A549 (cell line): ENCODE results near the gene DSCAM. TPM values are rescaled to one million over a fixed set of nuclear protein-coding genes. Genes with fewer than 3 reads are reported as not detected.

Experiments used
- ATAC-seq, 2 experiments: fragments of 200-7000 bp in 1 of 2; fragments of >200 bp in 1 of 2; cut with Nextera tagmentation in 1 of 2; cut with Tn5 transposase in 1 of 2; 3 replicates each; pipeline versions ENCODE4 v1.8.0 to v1.9.1; 2018 to 2020; ENCODE audit warnings: mild to moderate bottlenecking in 1 of 2, moderate library complexity in 1 of 2
- CTCF ChIA-PET: fragments of 300-600 bp; sonication (Branson Sonifier 250); formaldehyde crosslinking; extraction: SDS; loops from one replicate; lab custom pipeline; 2021; ENCODE audit warnings: antibody characterized with exemption, inconsistent platforms; lab: Yijun Ruan, JAX
- POLR2A ChIA-PET: fragments of 350-600 bp; formaldehyde crosslinking; extraction: SDS; loops from one replicate; lab custom pipeline; 2021; ENCODE audit warnings: antibody characterized with exemption, inconsistent platforms; lab: Yijun Ruan, JAX
- DNase-seq, 2 experiments: peaks; one replicate each; pipeline versions ENCODE4 v3.0.0 to v3.0.0-alpha.2; 2011 to 2016; ENCODE audit warnings: low read depth in 1 of 2, low spot score in 1 of 2
- FAIRE-seq: peaks from 2 replicates; lab custom pipeline; 2011; peaks lifted over from hg19 to GRCh38; lab: Jason Lieb, UNC
- H3K27ac ChIP-seq, 2 experiments: fragments of >200 bp; sonication (Bioruptor Twin); formaldehyde crosslinking; 3 replicates each; pipeline ENCODE4 v1.5.1; 2016 to 2017
- H3K4me1 ChIP-seq: fragments of >200 bp; sonication (Bioruptor Twin); formaldehyde crosslinking; 3 replicates; pipeline ENCODE4 v1.6.1; 2016
- H3K4me2 ChIP-seq: fragments of >200 bp; sonication (Bioruptor Twin); formaldehyde crosslinking; 3 replicates; pipeline ENCODE4 v1.6.1; 2016
- H3K4me3 ChIP-seq: fragments of >200 bp; sonication (Bioruptor Twin); formaldehyde crosslinking; 3 replicates; pipeline ENCODE4 v1.5.1; 2016
- H3K9me3 ChIP-seq: fragments of >200 bp; sonication (Bioruptor Twin); formaldehyde crosslinking; 3 replicates; pipeline ENCODE4 v1.6.1; 2016
- BCL3 ChIP-seq: fragments of >200 bp; sonication (Bioruptor Twin); formaldehyde crosslinking; IDR thresholded peaks from 3 replicates; pipeline ENCODE4 v1.6.1; 2016
- BHLHE40 ChIP-seq: IDR thresholded peaks from 2 replicates; pipeline ENCODE4 v1.6.1; 2012; ENCODE audit warnings: low read depth, low read length, inconsistent platforms
- CHD2 ChIP-seq: fragments of 150-350 bp; IDR thresholded peaks from 2 replicates; pipeline ENCODE4 v1.6.1; 2014; ENCODE audit warnings: low read length; ENCODE audit not compliant: partially characterized antibody
- CTCF ChIP-seq: fragments of >200 bp; sonication (Bioruptor Twin); formaldehyde crosslinking; IDR thresholded peaks from 3 replicates; pipeline ENCODE4 v1.5.1; 2016
- FOSB ChIP-seq: fragments of 250-450 bp; sonication (Bioruptor Pico); IDR thresholded peaks from 2 replicates; pipeline ENCODE4 v1.5.0; 2020; ENCODE audit warnings: mild to moderate bottlenecking, moderate library complexity
- FOSL2 ChIP-seq, 2 experiments: fragments of 450-650 bp in 1 of 2; fragments of >200 bp in 1 of 2; sonication (Bioruptor Twin) in 1 of 2; formaldehyde crosslinking; IDR thresholded peaks; 2 replicates each; pipeline versions ENCODE4 v1.5.0 to v1.6.1; 2016 to 2020; ENCODE audit warnings: mild to moderate bottlenecking in 1 of 2, moderate library complexity in 1 of 2
- HDAC2 ChIP-seq: fragments of 200-600 bp; sonication (generic); IDR thresholded peaks from 2 replicates; pipeline ENCODE4 v1.6.1; 2016
- HOXB13 ChIP-seq: fragments of 250-450 bp; sonication (Bioruptor Pico); IDR thresholded peaks from 2 replicates; pipeline ENCODE4 v1.5.0; 2020; ENCODE audit warnings: low read depth, mild to moderate bottlenecking, moderate library complexity
- HOXB5 ChIP-seq: fragments of 250-450 bp; sonication (Bioruptor Pico); IDR thresholded peaks from 2 replicates; pipeline ENCODE4 v1.5.0; 2020; ENCODE audit warnings: mild to moderate bottlenecking, moderate library complexity
- JUNB ChIP-seq: fragments of >200 bp; sonication (Bioruptor Twin); formaldehyde crosslinking; IDR thresholded peaks from 2 replicates; pipeline ENCODE4 v1.6.1; 2016
- MYC ChIP-seq: IDR thresholded peaks from 2 replicates; pipeline ENCODE4 v1.6.1; 2012; ENCODE audit warnings: mild to moderate bottlenecking, inconsistent platforms, low read length, improper control_type of control experiment, borderline replicate concordance
- NPAS2 ChIP-seq: fragments of 250-450 bp; sonication (Bioruptor Pico); IDR thresholded peaks from 2 replicates; pipeline ENCODE4 v1.8.0; 2022; ENCODE audit warnings: mild to moderate bottlenecking, moderate library complexity, borderline replicate concordance
- PHF8 ChIP-seq: fragments of 200-600 bp; sonication (generic); IDR thresholded peaks from 2 replicates; pipeline ENCODE4 v1.6.1; 2016; ENCODE audit warnings: low read depth, mild to moderate bottlenecking, antibody characterized with exemption, moderate library complexity, borderline replicate concordance
- POLR2AphosphoS2 ChIP-seq: conservative IDR thresholded peaks from 2 replicates; pipeline ENCODE4 v1.6.1; 2012; ENCODE audit warnings: low read length, improper control_type of control experiment, inconsistent platforms
- RAD21 ChIP-seq, 2 experiments: fragments of >200 bp in 1 of 2; sonication (Bioruptor Twin) in 1 of 2; formaldehyde crosslinking in 1 of 2; IDR thresholded peaks in 1 of 2; conservative IDR thresholded peaks in 1 of 2; 2 replicates in 1 of 2; 3 replicates in 1 of 2; pipeline ENCODE4 v1.6.1; 2012 to 2018; ENCODE audit warnings: inconsistent platforms in 1 of 2
- RARB ChIP-seq: fragments of 250-450 bp; sonication (Bioruptor Pico); IDR thresholded peaks from 2 replicates; pipeline ENCODE4 v1.8.0; 2021; ENCODE audit warnings: mild to moderate bottlenecking, moderate library complexity
- RCOR1 ChIP-seq: fragments of 150-350 bp; IDR thresholded peaks from 2 replicates; pipeline ENCODE4 v1.6.1; 2014; ENCODE audit warnings: antibody characterized with exemption, low read length, low read depth
- RNF2 ChIP-seq: fragments of 200-600 bp; sonication (generic); IDR thresholded peaks from 2 replicates; pipeline ENCODE4 v1.6.1; 2016; ENCODE audit warnings: low read depth, mild to moderate bottlenecking, antibody characterized with exemption, moderate library complexity, borderline replicate concordance
- SMC3 ChIP-seq: fragments of >200 bp; sonication (Bioruptor Twin); formaldehyde crosslinking; IDR thresholded peaks from 3 replicates; pipeline ENCODE4 v1.6.1; 2018; ENCODE audit warnings: inconsistent platforms
- WGBS: methylation state at CpG from one replicate; pipeline ENCODE4 v1.1.6; 2017; ENCODE audit errors: missing lambda C conversion rate; 5-methylcytosine and 5-hydroxymethylcytosine counted together
- polyA plus RNA-seq, 4 experiments: library from polyadenylated mRNA; depleted of rRNA in 3 of 4; stranded (reverse); fragments of >200 nt; fragmentation: RNase III in 1 of 4; extraction: RNeasy Plus Mini Kit Qiagen cat#74134 plus additional on column Dnase treatment in 1 of 4; gene quantifications; 2 replicates in 3 of 4; 3 replicates in 1 of 4; pipeline ENCODE4 v1.2.3, GENCODE V29; 2011 to 2017
- TF ChIP-seq, protein P1 (sequence below): fragments of >200 bp; sonication (Bioruptor Twin); formaldehyde crosslinking; IDR thresholded peaks from 2 replicates; pipeline ENCODE4 v1.6.1; 2016
- TF ChIP-seq, protein P2 (sequence below): fragments of 250-450 bp; sonication (Bioruptor Pico); IDR thresholded peaks from 2 replicates; pipeline ENCODE4 v1.5.0; 2020; ENCODE audit warnings: low read depth, mild to moderate bottlenecking, moderate library complexity

The DSCAM gene
- polyA plus RNA-seq, 2 of the 4 experiments (the other 2 are of a cell fraction) = not detected

DNA sequence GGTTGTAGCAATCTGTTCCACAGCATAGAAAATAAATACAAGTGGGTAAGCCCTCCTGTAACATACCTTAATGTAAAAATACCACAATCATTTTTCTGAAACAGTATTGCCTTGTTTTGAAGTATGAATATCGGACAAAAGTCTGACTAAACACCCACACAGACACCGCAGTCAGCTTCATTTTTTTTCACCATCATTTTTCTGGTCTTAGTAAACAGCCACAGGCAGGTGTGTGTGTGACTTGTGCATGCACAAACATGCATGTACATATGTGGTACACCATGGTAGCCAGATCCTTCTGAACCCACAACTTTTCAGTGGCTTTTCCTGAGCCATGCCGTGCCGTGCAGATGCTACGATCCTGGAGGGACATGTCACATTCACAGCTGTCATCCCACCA, 718.1 kb downstream of the DSCAM start:
- no peak for TF ChIP-seq FOSL2 (IDR thresholded peaks at IDR 0.05)
- no peak for TF ChIP-seq FOSL2 (CRISPR knock-in tag; IDR thresholded peaks at IDR 0.05)
- TF ChIP-seq BCL3 = no peak
- no peak for TF ChIP-seq POLR2AphosphoS2
- no peak for TF ChIP-seq JUNB
- TF ChIP-seq PHF8 = no peak
- no peak for TF ChIP-seq NPAS2 (CRISPR knock-in tag)
- Histone ChIP-seq H3K9me3 (no peaks in the 10 kb centered on the region), H3K4me1 (no peaks in the 10 kb centered on the region), H3K4me3 (no peak overlapping the region), H3K4me2 (no peak overlapping the region), H3K27ac (no peak overlapping the region)
- ChIA-PET CTCF (interaction anchor here (1.0 to 1.6 kb wide), 2 partner anchors 9 to 15 kb away, joined by 4 to 5 read pairs; no protein-coding TSS in a partner anchor), POLR2A (no interaction called here)
- ATAC-seq (no peak), DNase-seq (no peak), FAIRE-seq (no peak)
- 6% methylated on average over 5 of the region's 5 CpGs for WGBS

- H3K27ac ChIP-seq = no peak overlapping the region
- CTCF ChIA-PET = interaction anchor here (0.6 to 5.5 kb wide), 13 partner anchors 12 to 768 kb away, joined by 3 to 30 read pairs (median 3); partner anchors contain the start of gene PCP4
Observed at GRCh38 chr21:40120940-40121575, 725.9 kb downstream of the DSCAM start.

GRCh38 chr21:40118527-40118926, 728.4 kb downstream of the DSCAM start:
- Histone ChIP-seq H3K9me3 (no peaks in the 10 kb centered on the region), H3K27ac (no peak overlapping the region), H3K4me1 (no peaks in the 10 kb centered on the region), H3K4me2 (no peak overlapping the region), H3K4me3 (no peak overlapping the region)
- POLR2A ChIA-PET = no interaction called here
- 68% methylated on average over 9 of the region's 9 CpGs for WGBS
- no peak for DNase-seq
- TF ChIP-seq HDAC2 = no peak
- no peak for TF ChIP-seq RARB (CRISPR knock-in tag)
- no peak for TF ChIP-seq RCOR1
- no peak for TF ChIP-seq BHLHE40
- no peak for TF ChIP-seq HOXB13 (CRISPR knock-in tag)
- TF ChIP-seq FOSB = no peak
- TF ChIP-seq HOXB5 (CRISPR knock-in tag) = no peak
- TF ChIP-seq, protein P1, sequence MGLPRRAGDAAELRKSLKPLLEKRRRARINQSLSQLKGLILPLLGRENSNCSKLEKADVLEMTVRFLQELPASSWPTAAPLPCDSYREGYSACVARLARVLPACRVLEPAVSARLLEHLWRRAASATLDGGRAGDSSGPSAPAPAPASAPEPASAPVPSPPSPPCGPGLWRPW = no peak
- TF ChIP-seq BCL3 = no peak
- TF ChIP-seq MYC = no peak
- TF ChIP-seq, protein P2, sequence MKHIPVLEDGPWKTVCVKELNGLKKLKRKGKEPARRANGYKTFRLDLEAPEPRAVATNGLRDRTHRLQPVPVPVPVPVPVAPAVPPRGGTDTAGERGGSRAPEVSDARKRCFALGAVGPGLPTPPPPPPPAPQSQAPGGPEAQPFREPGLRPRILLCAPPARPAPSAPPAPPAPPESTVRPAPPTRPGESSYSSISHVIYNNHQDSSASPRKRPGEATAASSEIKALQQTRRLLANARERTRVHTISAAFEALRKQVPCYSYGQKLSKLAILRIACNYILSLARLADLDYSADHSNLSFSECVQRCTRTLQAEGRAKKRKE (CRISPR knock-in tag) = no peak
- no peak for FAIRE-seq
- ATAC-seq = no peak
- CTCF ChIA-PET = interaction anchor here (1.4 to 5.5 kb wide), 4 partner anchors 11 to 600 kb away, joined by 3 to 30 read pairs (median 14); partner anchors contain the start of gene PCP4

More at GRCh38 chr21:40120940-40121575, 725.9 kb downstream of the DSCAM start:
- Histone ChIP-seq H3K9me3 (no peaks in the 10 kb centered on the region), H3K4me3 (no peak overlapping the region)
- no peak for ATAC-seq
- TF ChIP-seq SMC3 = peak; percentile 60
- TF ChIP-seq CHD2 = no peak
- peak; percentile 58 for TF ChIP-seq CTCF
- peak; percentile 58 to 64 for TF ChIP-seq RAD21 (conservative IDR thresholded peaks at IDR 0.05 in 1 of 2, IDR thresholded peaks at IDR 0.05 in 1 of 2)
- TF ChIP-seq RNF2 = no peak
- TF ChIP-seq, all 56 proteins: peak for 3
- 16% methylated on average over 4 of the region's 4 CpGs for WGBS
- Histone ChIP-seq H3K4me2 (no peak overlapping the region), H3K4me1 (no peaks in the 10 kb centered on the region)
- no peak for FAIRE-seq
- peak; percentile 4 to 11 for DNase-seq
- POLR2A ChIA-PET = interaction anchor here (1.1 kb wide), 1 partner anchor 333 kb away, joined by 3 read pairs; no protein-coding TSS in a partner anchor
